MM.1S (cell line): ENCODE data around the gene BDKRB1.

ENCODE experiments used
- DNase-seq: peaks from one replicate; pipeline ENCODE4 v3.0.0-alpha.2; 2015
- H2AFZ ChIP-seq: fragments of 300-600 bp; sonication (generic); 2 replicates; pipeline ENCODE4 v1.6.0; 2016; ENCODE audit warnings: antibody characterized with exemption, low read length
- H3F3A ChIP-seq: fragments of 300-600 bp; sonication (generic); 2 replicates; pipeline ENCODE4 v1.6.1; 2016; ENCODE audit warnings: mild to moderate bottlenecking, antibody characterized with exemption, low read length, moderate library complexity, mixed read lengths; ENCODE audit not compliant: insufficient read depth
- H3K27ac ChIP-seq: fragments of 300-600 bp; sonication (generic); 2 replicates; pipeline ENCODE4 v1.5.1; 2016; ENCODE audit warnings: mild to moderate bottlenecking, low read length
- H3K27me3 ChIP-seq: fragments of 300-600 bp; sonication (generic); replicated peaks from 2 replicates; pipeline ENCODE4 v1.6.0; 2016; ENCODE audit warnings: low read length; ENCODE audit not compliant: insufficient read depth
- H3K36me3 ChIP-seq: fragments of 300-600 bp; sonication (generic); replicated peaks from 2 replicates; pipeline ENCODE4 v1.6.1; 2016; ENCODE audit warnings: mild to moderate bottlenecking, low read length, mixed read lengths; ENCODE audit not compliant: insufficient read depth
- H3K4me1 ChIP-seq: fragments of 300-600 bp; sonication (generic); 2 replicates; pipeline ENCODE4 v1.6.1; 2016; ENCODE audit warnings: low read length, mixed read lengths
- H3K4me2 ChIP-seq: fragments of 300-600 bp; sonication (generic); 2 replicates; pipeline ENCODE4 v1.6.0; 2016; ENCODE audit warnings: low read depth, low read length
- H3K4me3 ChIP-seq: fragments of 300-600 bp; sonication (generic); 2 replicates; pipeline ENCODE4 v1.5.1; 2016; ENCODE audit warnings: low read length, mixed read lengths
- H3K79me2 ChIP-seq: fragments of 300-600 bp; sonication (generic); 2 replicates; pipeline ENCODE4 v1.6.1; 2016; ENCODE audit warnings: mixed run types, low read length, mixed read lengths
- H3K9ac ChIP-seq: fragments of 300-600 bp; sonication (generic); 2 replicates; pipeline ENCODE4 v1.6.1; 2016; ENCODE audit warnings: low read length, mixed read lengths
- H3K9me2 ChIP-seq: fragments of 300-600 bp; sonication (generic); replicated peaks from 2 replicates; pipeline ENCODE4 v1.6.1; 2016; ENCODE audit warnings: mild to moderate bottlenecking, low read length, mixed read lengths; ENCODE audit not compliant: insufficient read depth
- H3K9me3 ChIP-seq: fragments of 300-600 bp; sonication (generic); replicated peaks from 2 replicates; pipeline ENCODE4 v1.6.1; 2016; ENCODE audit warnings: mild to moderate bottlenecking, low read length, mixed read lengths; ENCODE audit not compliant: insufficient read depth
- H4K20me1 ChIP-seq: fragments of 300-600 bp; sonication (generic); 2 replicates; pipeline ENCODE4 v1.6.1; 2016; ENCODE audit warnings: mild to moderate bottlenecking, low read length, moderate library complexity, mixed read lengths; ENCODE audit not compliant: insufficient read depth
- EZH2 ChIP-seq: fragments of 300-600 bp; sonication (generic); optimal IDR thresholded peaks from 2 replicates; pipeline ENCODE3; 2017; ENCODE audit warnings: low read depth, mild to moderate bottlenecking, antibody characterized with exemption, low read length, mixed read lengths
- EZH2phosphoT487 ChIP-seq: fragments of 300-600 bp; sonication (generic); IDR thresholded peaks from 2 replicates; pipeline ENCODE4 v1.6.1; 2018; ENCODE audit warnings: antibody characterized with exemption, low read length
- TF ChIP-seq, protein P1 (sequence below): fragments of 300-600 bp; sonication (generic); IDR thresholded peaks from 2 replicates; pipeline ENCODE4 v1.5.1; 2016; ENCODE audit warnings: antibody characterized with exemption, low read length, mixed read lengths

Gene BDKRB1

GRCh38 chr14:96224480-96225096 is 31.4 kb upstream of the BDKRB1 start:
- Histone ChIP-seq H3K4me3 (no peak overlapping the region), H3K9me3 (no peaks in the 10 kb centered on the region), H4K20me1 (no peaks in the 10 kb centered on the region), H3K9me2 (no peaks in the 10 kb centered on the region), H3K36me3 (no peaks in the 10 kb centered on the region), H3K4me1 (no peaks in the 10 kb centered on the region), H3K27me3 (no peaks in the 10 kb centered on the region), H2AFZ (no peak overlapping the region), H3K79me2 (no peaks in the 10 kb centered on the region), H3F3A (no peaks in the 10 kb centered on the region), H3K27ac (no peak overlapping the region), H3K4me2 (no peak overlapping the region), H3K9ac (no peak overlapping the region)
- no peak for DNase-seq
- TF ChIP-seq, protein P1, sequence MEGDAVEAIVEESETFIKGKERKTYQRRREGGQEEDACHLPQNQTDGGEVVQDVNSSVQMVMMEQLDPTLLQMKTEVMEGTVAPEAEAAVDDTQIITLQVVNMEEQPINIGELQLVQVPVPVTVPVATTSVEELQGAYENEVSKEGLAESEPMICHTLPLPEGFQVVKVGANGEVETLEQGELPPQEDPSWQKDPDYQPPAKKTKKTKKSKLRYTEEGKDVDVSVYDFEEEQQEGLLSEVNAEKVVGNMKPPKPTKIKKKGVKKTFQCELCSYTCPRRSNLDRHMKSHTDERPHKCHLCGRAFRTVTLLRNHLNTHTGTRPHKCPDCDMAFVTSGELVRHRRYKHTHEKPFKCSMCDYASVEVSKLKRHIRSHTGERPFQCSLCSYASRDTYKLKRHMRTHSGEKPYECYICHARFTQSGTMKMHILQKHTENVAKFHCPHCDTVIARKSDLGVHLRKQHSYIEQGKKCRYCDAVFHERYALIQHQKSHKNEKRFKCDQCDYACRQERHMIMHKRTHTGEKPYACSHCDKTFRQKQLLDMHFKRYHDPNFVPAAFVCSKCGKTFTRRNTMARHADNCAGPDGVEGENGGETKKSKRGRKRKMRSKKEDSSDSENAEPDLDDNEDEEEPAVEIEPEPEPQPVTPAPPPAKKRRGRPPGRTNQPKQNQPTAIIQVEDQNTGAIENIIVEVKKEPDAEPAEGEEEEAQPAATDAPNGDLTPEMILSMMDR: no peak
- TF ChIP-seq EZH2phosphoT487: no peak
- TF ChIP-seq EZH2: no peak

DNA sequence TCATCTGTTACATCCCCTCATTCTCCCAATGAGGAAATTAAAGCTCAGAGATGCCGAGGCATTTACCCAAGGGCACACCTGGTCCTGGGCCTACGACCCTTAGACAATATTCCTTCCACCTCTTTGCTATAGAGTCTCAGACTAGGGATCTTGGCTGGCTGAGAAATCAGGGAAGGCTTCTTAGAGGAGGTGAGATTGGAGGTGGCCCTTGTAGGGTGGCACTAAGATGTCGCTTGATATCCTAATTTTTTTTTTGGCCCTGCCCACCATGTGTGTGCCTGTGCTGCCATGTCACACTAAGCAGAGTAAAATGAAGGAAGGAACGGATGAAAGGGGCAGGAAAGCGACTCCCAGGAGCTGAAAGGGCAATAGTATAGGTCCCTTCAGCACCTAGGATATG is 30.8 kb upstream of the BDKRB1 start:
- Histone ChIP-seq H3K27ac (no peak overlapping the region), H4K20me1 (no peaks in the 10 kb centered on the region), H2AFZ (no peak overlapping the region), H3K4me3 (no peak overlapping the region), H3K79me2 (no peaks in the 10 kb centered on the region), H3K27me3 (no peaks in the 10 kb centered on the region), H3F3A (no peaks in the 10 kb centered on the region), H3K9ac (no peak overlapping the region), H3K36me3 (no peaks in the 10 kb centered on the region), H3K9me2 (no peaks in the 10 kb centered on the region), H3K4me1 (no peaks in the 10 kb centered on the region), H3K4me2 (no peak overlapping the region), H3K9me3 (no peaks in the 10 kb centered on the region)
- no peak for TF ChIP-seq EZH2
- TF ChIP-seq, protein P1: no peak
- no peak for TF ChIP-seq EZH2phosphoT487
- no peak for DNase-seq

DNA sequence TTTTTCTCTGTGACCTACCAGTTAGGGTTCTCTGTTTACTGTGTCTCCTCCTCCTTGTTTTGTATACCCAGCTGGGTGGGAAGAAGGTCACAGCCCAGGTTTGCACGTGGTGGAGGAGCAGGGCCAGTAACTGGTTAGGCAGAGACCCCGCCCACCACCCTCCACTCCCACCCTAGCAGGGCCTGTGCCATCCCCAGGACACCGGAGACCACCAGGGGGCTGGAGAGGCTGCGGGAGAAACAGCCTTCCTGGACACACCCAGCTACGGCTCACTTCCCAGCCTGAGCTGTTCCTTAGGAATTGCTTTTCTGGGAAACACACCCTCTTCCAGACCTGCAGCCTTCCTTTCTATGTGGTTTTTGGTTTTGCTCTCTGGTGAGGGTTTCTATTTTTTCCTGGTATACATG is 30.3 kb upstream of the BDKRB1 start:
- Histone ChIP-seq H3K9me3 (no peaks in the 10 kb centered on the region), H3K27ac (no peak overlapping the region), H4K20me1 (no peaks in the 10 kb centered on the region), H3K4me3 (no peak overlapping the region), H3K79me2 (no peaks in the 10 kb centered on the region), H3K4me2 (no peak overlapping the region), H3K27me3 (no peaks in the 10 kb centered on the region), H3K9me2 (no peaks in the 10 kb centered on the region), H3K9ac (no peak overlapping the region), H3F3A (no peaks in the 10 kb centered on the region), H3K36me3 (no peaks in the 10 kb centered on the region), H3K4me1 (no peaks in the 10 kb centered on the region), H2AFZ (no peak overlapping the region)
- no peak for TF ChIP-seq EZH2phosphoT487
- TF ChIP-seq, protein P1: no peak
- TF ChIP-seq EZH2: no peak
- DNase-seq: no peak
